ENCODE data around the gene N4BP2. TPM values are rescaled to one million over a fixed set of nuclear protein-coding genes. Genes with fewer than 3 reads are reported as not detected.

N4BP2 gene
- 14.2 and 18.8 TPM in 2 replicates for total RNA-seq

GRCh38 chr4:40056716-40057585 lies at the start of gene N4BP2:
Gene N4BP2 (plus strand): TSS chr4:40056850. CDS start chr4:40097341, 40,491 bp downstream.

GRCh38 chr4:40196724-40197281 lies 140.2 kb downstream of the N4BP2 start, which contains the start of gene RHOH:
Gene RHOH (plus strand): TSS chr4:40197031. CDS start chr4:40243387, 46,356 bp downstream.

Small RNA genes lying within 50 kb of the gene (small RNA-seq; reads per million reads assigned to genes)
- not detected for gene AC095057.1
- gene RF00432: not detected
- not detected for gene RNU6-1112P

Other genes starting within 250 kb of the N4BP2 start
- 85.5 and 96.1 TPM in 2 replicates for gene PDS5A, start 78.9 kb upstream of the N4BP2 start, total RNA-seq
- under 0.01 TPM in 1 of 2 replicates, not detected in the other for gene RHOH, start 140.2 kb downstream of the N4BP2 start, total RNA-seq

Measured in articular chondrocyte of knee joint (primary cell).